Stomach smooth muscle (tissue), 2 donors: ENCODE measurements around the gene ENPP6.

Experiments used
- H3K27ac ChIP-seq: one replicate; pipeline ENCODE4 v1.7.0; 2013; ENCODE audit warnings: mild to moderate bottlenecking, low read length, inconsistent platforms
- H3K27me3 ChIP-seq, 2 donors: one replicate each; pipeline ENCODE4 v1.7.0; 2013; ENCODE audit warnings: low read length in 2 of 2; ENCODE audit not compliant: insufficient read depth in 2 of 2, control insufficient read depth in 1 of 2
- H3K36me3 ChIP-seq, 2 donors: one replicate each; pipeline ENCODE4 v1.7.0; 2013; ENCODE audit warnings: low read length in 2 of 2; ENCODE audit not compliant: control insufficient read depth in 2 of 2, insufficient read depth in 2 of 2
- H3K4me1 ChIP-seq: one replicate; pipeline ENCODE4 v1.7.0; 2013; ENCODE audit warnings: low read length; ENCODE audit not compliant: control insufficient read depth, insufficient read depth
- H3K4me3 ChIP-seq, 2 donors: one replicate each; pipeline ENCODE4 v1.7.0; 2013; ENCODE audit warnings: low read length in 2 of 2
- H3K9ac ChIP-seq, 2 donors: one replicate each; pipeline ENCODE4 v1.7.0; 2013; ENCODE audit warnings: low read length in 2 of 2, mild to moderate bottlenecking in 1 of 2
- H3K9me3 ChIP-seq, 2 donors: one replicate each; pipeline ENCODE4 v1.7.0; 2013; ENCODE audit warnings: low read length in 2 of 2; ENCODE audit not compliant: control insufficient read depth in 2 of 2
- donor health status: healthy.
- donor health status: Pancreatic carcinoma.

The ENPP6 gene

GRCh38 chr4:184217634-184218033 is at the start of gene ENPP6:
ENPP6 (minus strand) TSS chr4:184217873; CDS start chr4:184217819, 54 bp downstream.
- peak within 1 kb of the TSS in 1 of 2 donors; percentile 8 for H3K4me3 ChIP-seq
- no peak within 1 kb of the TSS for H3K27ac ChIP-seq
- no peaks in the 10 kb centered on the region for H3K36me3 ChIP-seq
- H3K27me3 ChIP-seq = peaks cover 0 to 3% of the 10 kb centered on the region in 2 donors
- no peak within 1 kb of the TSS for H3K9ac ChIP-seq
- H3K9me3 ChIP-seq = no peaks in the 10 kb centered on the region
- no peaks in the 10 kb centered on the region for H3K4me1 ChIP-seq

- H3K27ac ChIP-seq = no peak overlapping the region
- no peaks in the 10 kb centered on the region for H3K36me3 ChIP-seq
- H3K4me1 ChIP-seq = no peaks in the 10 kb centered on the region
- no peak overlapping the region for H3K4me3 ChIP-seq
- H3K9me3 ChIP-seq = no peaks in the 10 kb centered on the region
- peak overlapping the region in 1 of 2 donors; percentile 31 for H3K9ac ChIP-seq
- no peaks in the 10 kb centered on the region for H3K27me3 ChIP-seq
Measured at GRCh38 chr4:184267206-184267608, 49.5 kb upstream of the ENPP6 start.

GRCh38 chr4:184265546-184266351 is 48.1 kb upstream of the ENPP6 start:
- Histone ChIP-seq H3K27me3 (no peaks in the 10 kb centered on the region), H3K9me3 (no peaks in the 10 kb centered on the region), H3K4me1 (no peaks in the 10 kb centered on the region), H3K36me3 (no peaks in the 10 kb centered on the region), H3K4me3 (no peak overlapping the region), H3K27ac (no peak overlapping the region), H3K9ac (no peak overlapping the region)

- Histone ChIP-seq H3K36me3 (no peaks in the 10 kb centered on the region), H3K27ac (no peak overlapping the region), H3K4me1 (no peaks in the 10 kb centered on the region), H3K27me3 (peaks cover 0 to 4% of the 10 kb centered on the region in 2 donors), H3K9me3 (no peaks in the 10 kb centered on the region), H3K9ac (no peak overlapping the region), H3K4me3 (peak overlapping the region in 1 of 2 donors; percentile 35)
Measured at GRCh38 chr4:184263910-184264732, 46.4 kb upstream of the ENPP6 start.

GRCh38 chr4:184263461-184263860 is 45.8 kb upstream of the ENPP6 start:
- no peaks in the 10 kb centered on the region for H3K4me1 ChIP-seq
- no peak overlapping the region for H3K27ac ChIP-seq
- H3K9ac ChIP-seq = no peak overlapping the region

GRCh38 chr4:184262901-184263300 is 45.2 kb upstream of the ENPP6 start:
- Histone ChIP-seq H3K27ac (no peak overlapping the region), H3K4me1 (no peaks in the 10 kb centered on the region), H3K9me3 (no peaks in the 10 kb centered on the region), H3K36me3 (no peaks in the 10 kb centered on the region), H3K4me3 (no peak overlapping the region), H3K27me3 (peaks cover 0 to 4% of the 10 kb centered on the region in 2 donors), H3K9ac (no peak overlapping the region)

More at GRCh38 chr4:184263461-184263860, 45.8 kb upstream of the ENPP6 start:
- Histone ChIP-seq H3K9me3 (no peaks in the 10 kb centered on the region), H3K27me3 (peaks cover 0 to 4% of the 10 kb centered on the region in 2 donors), H3K4me3 (no peak overlapping the region), H3K36me3 (no peaks in the 10 kb centered on the region)

GRCh38 chr4:184261246-184261645 is 43.6 kb upstream of the ENPP6 start:
- H3K9ac ChIP-seq = no peak overlapping the region
- H3K4me1 ChIP-seq = no peaks in the 10 kb centered on the region
- no peaks in the 10 kb centered on the region for H3K9me3 ChIP-seq
- H3K27me3 ChIP-seq = peaks cover 0 to 4% of the 10 kb centered on the region in 2 donors
- no peaks in the 10 kb centered on the region for H3K36me3 ChIP-seq
- H3K4me3 ChIP-seq = no peak overlapping the region
- no peak overlapping the region for H3K27ac ChIP-seq

- Histone ChIP-seq H3K4me3 (no peak overlapping the region), H3K9ac (no peak overlapping the region), H3K4me1 (no peaks in the 10 kb centered on the region), H3K36me3 (no peaks in the 10 kb centered on the region), H3K9me3 (no peaks in the 10 kb centered on the region), H3K27ac (no peak overlapping the region), H3K27me3 (peaks cover 0 to 4% of the 10 kb centered on the region in 2 donors)
Measured at GRCh38 chr4:184259866-184260265, 42.2 kb upstream of the ENPP6 start.

GRCh38 chr4:184259081-184259480 is 41.4 kb upstream of the ENPP6 start:
- Histone ChIP-seq H3K27ac (no peak overlapping the region), H3K9ac (no peak overlapping the region), H3K36me3 (no peaks in the 10 kb centered on the region), H3K4me3 (no peak overlapping the region), H3K27me3 (peaks cover 0 to 4% of the 10 kb centered on the region in 2 donors), H3K4me1 (no peaks in the 10 kb centered on the region), H3K9me3 (no peaks in the 10 kb centered on the region)

GRCh38 chr4:184255871-184256642 is 38.4 kb upstream of the ENPP6 start:
- no peaks in the 10 kb centered on the region for H3K4me1 ChIP-seq
- no peaks in the 10 kb centered on the region for H3K36me3 ChIP-seq
- H3K4me3 ChIP-seq = no peak overlapping the region
- no peak overlapping the region for H3K9ac ChIP-seq
- peaks cover 0 to 4% of the 10 kb centered on the region in 2 donors for H3K27me3 ChIP-seq
- no peaks in the 10 kb centered on the region for H3K9me3 ChIP-seq
- H3K27ac ChIP-seq = no peak overlapping the region
